Thyroid gland (tissue), 4 donors: ENCODE results near the gene RUVBL1. TPM values are rescaled to one million over a fixed set of nuclear protein-coding genes. Genes with fewer than 3 reads are reported as not detected.
A peak's percentile ranks its signal among the peaks of the same experiment; 100 is the strongest.

Experiments used
- DNase-seq, 2 donors: peaks; one replicate each; pipeline ENCODE4 v3.0.0-alpha.2; 2019
- H3K27ac ChIP-seq, 3 donors: fragments of 200-600 bp; sonication (generic); 1 replicate in 2 of 3; 2 replicates in 1 of 3; pipeline ENCODE4 v1.5.1; 2016 to 2019; ENCODE audit warnings: mild to moderate bottlenecking in 1 of 3, moderate library complexity in 1 of 3
- H3K27me3 ChIP-seq: fragments of 200-600 bp; sonication (generic); one replicate; pipeline ENCODE4 v1.5.1; 2019
- H3K36me3 ChIP-seq, 2 donors: fragments of 200-600 bp; sonication (generic); one replicate each; pipeline ENCODE4 v1.5.1; 2016 to 2019
- H3K4me1 ChIP-seq, 2 donors: fragments of 200-600 bp; sonication (generic); one replicate each; pipeline ENCODE4 v1.5.1; 2017 to 2019
- H3K4me3 ChIP-seq, 3 donors: fragments of 200-600 bp; sonication (generic); replicated peaks in 1 of 3; 1 replicate in 2 of 3; 2 replicates in 1 of 3; pipeline ENCODE4 v1.5.1; 2016; ENCODE audit warnings: mild to moderate bottlenecking in 1 of 3
- H3K9me3 ChIP-seq: fragments of 200-600 bp; sonication (generic); one replicate; pipeline ENCODE4 v1.5.1; 2017
- CTCF ChIP-seq, 6 experiments: fragments of 200-600 bp in 3 of 6; fragments of 450-650 bp in 3 of 6; sonication (generic) in 3 of 6; IDR thresholded peaks; one replicate each; pipeline ENCODE4 v1.5.1; 2016 to 2019; ENCODE audit warnings: antibody characterized with exemption in 6 of 6, mild to moderate bottlenecking in 2 of 6, inconsistent platforms in 1 of 6, moderate library complexity in 1 of 6
- POLR2A ChIP-seq, 2 donors: fragments of 450-650 bp; IDR thresholded peaks; one replicate each; pipeline ENCODE4 v1.6.1; 2017; ENCODE audit warnings: antibody characterized with exemption in 2 of 2, mild to moderate bottlenecking in 2 of 2, moderate library complexity in 1 of 2
- WGBS, 2 donors: methylation state at CpG; one replicate each; pipeline ENCODE4 v1.1.5; 2017; 5-methylcytosine and 5-hydroxymethylcytosine counted together
- intact Hi-C: fragments of 100-400 bp; cut with DNase I; formaldehyde crosslinking; loops from one replicate; pipeline ENCODE4 v1.15.1; 2023
- total RNA-seq, 4 donors: library from RNA; depleted of rRNA; stranded (reverse); fragments of >200 nt; gene quantifications; one replicate each; pipeline ENCODE4 v1.2.3, GENCODE V29; 2016

The RUVBL1 gene
- total RNA-seq, 4 donors from 2014 or later: 23.4 to 44.1 (median 29.6) TPM

- intact Hi-C loops: no loop called here
- Histone ChIP-seq H3K27me3 (no peaks in the 10 kb centered on the region), H3K9me3 (no peaks in the 10 kb centered on the region), H3K27ac (no peak overlapping the region), H3K36me3 (peaks cover 89 to 90% of the 10 kb centered on the region in 2 donors), H3K4me3 (no peak overlapping the region), H3K4me1 (no peaks in the 10 kb centered on the region)
- DNase-seq: no peak
- WGBS, 2 donors: 74 to 79% methylated on average over 8 of the region's 8 CpGs
- TF ChIP-seq POLR2A (IDR thresholded peaks at IDR 0.05) (no peak), CTCF (IDR thresholded peaks at IDR 0.05) (no peak)
Measured at GRCh38 chr3:128062033-128062745, 61.4 kb downstream of the RUVBL1 start.

DNA sequence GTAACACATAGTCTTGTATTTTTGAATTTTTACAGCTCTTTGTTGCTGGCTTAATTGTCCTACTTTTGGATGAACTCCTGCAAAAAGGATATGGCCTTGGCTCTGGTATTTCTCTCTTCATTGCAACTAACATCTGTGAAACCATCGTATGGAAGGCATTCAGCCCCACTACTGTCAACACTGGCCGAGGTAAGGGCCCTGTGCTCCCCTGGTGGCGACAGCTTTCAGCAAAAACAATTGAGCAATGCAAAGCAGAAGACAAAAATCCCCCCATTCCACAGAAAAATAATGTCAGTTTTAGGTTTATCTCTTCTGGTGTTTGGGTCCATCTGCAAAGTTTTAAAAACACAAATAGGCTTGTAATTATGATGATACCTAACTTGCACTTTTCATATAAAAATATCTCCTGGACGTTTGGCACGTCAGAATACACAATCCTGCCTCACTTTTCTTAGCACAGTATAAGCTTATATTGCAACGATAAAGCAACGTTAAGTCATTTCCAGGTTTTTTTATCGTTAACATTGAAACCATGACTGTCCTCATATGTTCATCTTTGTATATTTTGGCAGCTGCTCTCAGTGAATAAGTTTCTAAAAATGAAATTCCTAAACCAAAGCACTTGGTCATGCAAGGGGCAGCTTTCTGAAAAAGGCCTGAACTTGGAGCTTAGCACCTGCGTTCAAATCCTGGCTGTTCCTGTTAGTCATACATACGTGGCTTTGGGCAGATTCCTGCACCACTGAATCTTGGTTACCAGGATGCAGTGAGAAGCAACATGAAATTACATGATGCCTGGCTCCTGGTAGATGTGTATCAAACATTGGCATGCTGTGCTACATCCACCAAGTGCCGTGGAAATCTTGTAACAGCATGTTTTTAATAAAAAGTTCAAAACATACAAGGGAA, 62.9 kb downstream of the RUVBL1 start:
- Histone ChIP-seq H3K9me3 (no peaks in the 10 kb centered on the region), H3K4me1 (no peaks in the 10 kb centered on the region), H3K27ac (no peak overlapping the region), H3K27me3 (no peaks in the 10 kb centered on the region), H3K4me3 (no peak overlapping the region), H3K36me3 (peaks cover 89% of the 10 kb centered on the region in 2 donors)
- TF ChIP-seq POLR2A (IDR thresholded peaks at IDR 0.05) (no peak), CTCF (IDR thresholded peaks at IDR 0.05) (no peak)
- DNase-seq: no peak
- intact Hi-C loops: no loop called here
- 89 to 90% methylated on average over 11 of the region's 11 CpGs for WGBS, 2 donors

DNA sequence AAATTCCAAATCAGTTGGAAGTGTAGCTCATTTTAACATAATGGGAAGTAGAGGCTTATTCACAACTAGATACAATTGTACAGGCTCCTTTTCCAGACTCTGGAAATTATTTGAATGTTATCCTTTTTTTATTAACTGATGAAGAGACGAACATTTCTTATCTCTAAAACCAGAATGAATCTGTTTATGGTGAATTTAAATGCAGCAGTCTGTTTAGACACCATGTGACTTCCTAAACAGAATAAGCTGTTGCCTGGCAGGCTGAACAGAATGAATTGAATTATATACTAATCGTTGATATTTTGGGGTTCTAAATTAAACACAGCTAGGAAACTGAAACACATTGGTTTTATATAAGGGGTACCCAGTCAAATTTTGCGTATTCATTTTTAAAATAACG, 67.4 kb downstream of the RUVBL1 start:
- Histone ChIP-seq H3K4me1 (peaks cover 22 to 30% of the 10 kb centered on the region in 2 donors), H3K27ac (no peak overlapping the region), H3K36me3 (peaks cover 49 to 51% of the 10 kb centered on the region in 2 donors), H3K9me3 (no peaks in the 10 kb centered on the region), H3K27me3 (no peaks in the 10 kb centered on the region), H3K4me3 (no peak overlapping the region)
- intact Hi-C loops: no loop called here
- WGBS, 2 donors: 69 to 96% methylated on average over 4 of the region's 4 CpGs
- TF ChIP-seq CTCF (IDR thresholded peaks at IDR 0.05) (no peak), POLR2A (IDR thresholded peaks at IDR 0.05) (no peak)
- DNase-seq: no peak

- H3K36me3 ChIP-seq: peaks cover 30 to 32% of the 10 kb centered on the region in 2 donors
- peaks cover 22 to 34% of the 10 kb centered on the region in 2 donors for H3K4me1 ChIP-seq
- no peak overlapping the region for H3K27ac ChIP-seq
- H3K27me3 ChIP-seq: no peaks in the 10 kb centered on the region
- 45 to 77% methylated on average over 3 of the region's 3 CpGs for WGBS, 2 donors
- peak in 1 of 2 donors; percentile 64 for DNase-seq
- TF ChIP-seq POLR2A (IDR thresholded peaks at IDR 0.05) (no peak), CTCF (IDR thresholded peaks at IDR 0.05) (no peak)
- intact Hi-C loops: no loop called here
- H3K4me3 ChIP-seq: no peak overlapping the region
- H3K9me3 ChIP-seq: no peaks in the 10 kb centered on the region
Measured at GRCh38 chr3:128054367-128054766, 69.2 kb downstream of the RUVBL1 start.

GRCh38 chr3:128053614-128054013, 70.0 kb downstream of the RUVBL1 start:
- peak overlapping the region in 1 of 3 donors; percentile 83 for H3K27ac ChIP-seq
- 74 to 78% methylated on average over 6 of the region's 6 CpGs for WGBS, 2 donors
- peaks cover 22 to 34% of the 10 kb centered on the region in 2 donors for H3K4me1 ChIP-seq
- no peak overlapping the region for H3K4me3 ChIP-seq
- no peaks in the 10 kb centered on the region for H3K27me3 ChIP-seq
- no peaks in the 10 kb centered on the region for H3K9me3 ChIP-seq
- TF ChIP-seq CTCF (IDR thresholded peaks at IDR 0.05) (no peak), POLR2A (IDR thresholded peaks at IDR 0.05) (no peak)
- no peak for DNase-seq
- peaks cover 24 to 25% of the 10 kb centered on the region in 2 donors for H3K36me3 ChIP-seq
- intact Hi-C loops: no loop called here
